Thoracic aorta (tissue), 2 donors: Measurements from ENCODE around the gene FAM167B. TPM values are rescaled to one million over a fixed set of nuclear protein-coding genes. Genes with fewer than 3 reads are reported as not detected.

Source experiments
- ATAC-seq: fragments of 150-250 bp; one replicate; pipeline ENCODE4 v1.8.0; 2017; ENCODE audit warnings: low read depth; ENCODE audit not compliant: insufficient number of reproducible peaks, low FRiP score
- DNase-seq: peaks from one replicate; pipeline ENCODE4 v3.0.0-alpha.2; 2020; ENCODE audit warnings: low spot score
- H3K27ac ChIP-seq, 2 donors: fragments of 200-600 bp; sonication (generic); 1 replicate in 1 of 2; 2 replicates in 1 of 2; pipeline ENCODE4 v1.5.1; 2016; ENCODE audit warnings: mild to moderate bottlenecking in 2 of 2, moderate library complexity in 2 of 2
- H3K27me3 ChIP-seq: fragments of 200-600 bp; sonication (generic); replicated peaks from 2 replicates; pipeline ENCODE4 v1.6.0; 2016; ENCODE audit warnings: mild to moderate bottlenecking; ENCODE audit not compliant: insufficient read depth
- H3K36me3 ChIP-seq: fragments of 200-600 bp; sonication (generic); one replicate; pipeline ENCODE4 v1.5.1; 2016
- H3K4me1 ChIP-seq, 2 donors: fragments of 200-600 bp; sonication (generic); 1 replicate in 1 of 2; 2 replicates in 1 of 2; pipeline versions ENCODE4 v1.5.1 to v1.6.0; 2016; ENCODE audit warnings: low read depth in 2 of 2, mild to moderate bottlenecking in 1 of 2; ENCODE audit not compliant: control insufficient read depth in 1 of 2
- H3K4me3 ChIP-seq: fragments of 200-600 bp; sonication (generic); 2 replicates; pipeline ENCODE4 v1.5.1; 2016; ENCODE audit warnings: mild to moderate bottlenecking
- H3K9me3 ChIP-seq: fragments of 200-600 bp; sonication (generic); 2 replicates; pipeline ENCODE4 v1.5.1; 2016
- CTCF ChIP-seq: fragments of 200-600 bp; sonication (generic); IDR thresholded peaks from one replicate; pipeline ENCODE4 v1.5.1; 2019; ENCODE audit warnings: antibody characterized with exemption
- total RNA-seq, 2 donors: library from RNA; depleted of rRNA; stranded (reverse); fragments of >200 nt; gene quantifications; one replicate each; pipeline versions ENCODE4 v1.1.0 to v1.2.3, GENCODE V29; 2016

Gene FAM167B
- total RNA-seq, 2 donors from 2014 or later: 0.78 to 6.1 TPM

- Histone ChIP-seq H3K36me3 (peaks cover 14% of the 10 kb centered on the region), H3K27me3 (no peaks in the 10 kb centered on the region), H3K4me3 (peak within 1 kb of the TSS; percentile 85), H3K4me1 (peaks cover 15 to 33% of the 10 kb centered on the region in 2 donors), H3K27ac (peak within 1 kb of the TSS; percentile 40 to 53), H3K9me3 (no peaks in the 10 kb centered on the region)
- ATAC-seq: no peak
- DNase-seq: no peak
- TF ChIP-seq CTCF: no peak
These were observed 46.6 kb upstream of the FAM167B start, which contains the start of gene CCDC28B for GRCh38 chr1:32200226-32201010. CCDC28B (plus strand) TSS chr1:32200595; CDS start chr1:32201936, 1,341 bp downstream.

GRCh38 chr1:32201011-32201855 lies 45.8 kb upstream of the FAM167B start:
- ATAC-seq (peak; percentile 34), DNase-seq (no peak)
- peaks cover 20 to 38% of the 10 kb centered on the region in 2 donors for H3K4me1 ChIP-seq
- no peaks in the 10 kb centered on the region for H3K27me3 ChIP-seq
- peaks cover 8% of the 10 kb centered on the region for H3K36me3 ChIP-seq
- H3K4me3 ChIP-seq: peak overlapping the region; percentile 85
- H3K27ac ChIP-seq: peak overlapping the region; percentile 23 to 53
- H3K9me3 ChIP-seq: no peaks in the 10 kb centered on the region
- TF ChIP-seq CTCF: no peak

- DNase-seq: no peak
- Histone ChIP-seq H3K9me3 (no peaks in the 10 kb centered on the region), H3K27me3 (no peaks in the 10 kb centered on the region), H3K27ac (no peak overlapping the region), H3K4me3 (peak overlapping the region; percentile 75), H3K4me1 (peaks cover 15 to 28% of the 10 kb centered on the region in 2 donors), H3K36me3 (no peaks in the 10 kb centered on the region)
- no peak for TF ChIP-seq CTCF
- ATAC-seq: no peak
These were observed 42.1 kb upstream of the FAM167B start for GRCh38 chr1:32204943-32205361.

- H3K27ac ChIP-seq: no peak within 1 kb of the TSS
- no peak for TF ChIP-seq CTCF
- H3K4me3 ChIP-seq: peak within 1 kb of the TSS; percentile 75
- no peaks in the 10 kb centered on the region for H3K27me3 ChIP-seq
- H3K4me1 ChIP-seq: peaks cover 14 to 25% of the 10 kb centered on the region in 2 donors
- no peaks in the 10 kb centered on the region for H3K36me3 ChIP-seq
- peak; percentile 28 for DNase-seq
- ATAC-seq: no peak
- H3K9me3 ChIP-seq: no peaks in the 10 kb centered on the region
These were observed 41.3 kb upstream of the FAM167B start, which contains the start of gene IQCC for GRCh38 chr1:32205401-32206370. IQCC (plus strand) TSS chr1:32205671; CDS start chr1:32205682, 11 bp downstream.
